DMS153 (cell line): ENCODE results near the gene IRX2.

Experiments
- DNase-seq: peaks from one replicate; lab custom pipeline; 2025; lab: John Stamatoyannopoulos, UW

The IRX2 gene

DNA sequence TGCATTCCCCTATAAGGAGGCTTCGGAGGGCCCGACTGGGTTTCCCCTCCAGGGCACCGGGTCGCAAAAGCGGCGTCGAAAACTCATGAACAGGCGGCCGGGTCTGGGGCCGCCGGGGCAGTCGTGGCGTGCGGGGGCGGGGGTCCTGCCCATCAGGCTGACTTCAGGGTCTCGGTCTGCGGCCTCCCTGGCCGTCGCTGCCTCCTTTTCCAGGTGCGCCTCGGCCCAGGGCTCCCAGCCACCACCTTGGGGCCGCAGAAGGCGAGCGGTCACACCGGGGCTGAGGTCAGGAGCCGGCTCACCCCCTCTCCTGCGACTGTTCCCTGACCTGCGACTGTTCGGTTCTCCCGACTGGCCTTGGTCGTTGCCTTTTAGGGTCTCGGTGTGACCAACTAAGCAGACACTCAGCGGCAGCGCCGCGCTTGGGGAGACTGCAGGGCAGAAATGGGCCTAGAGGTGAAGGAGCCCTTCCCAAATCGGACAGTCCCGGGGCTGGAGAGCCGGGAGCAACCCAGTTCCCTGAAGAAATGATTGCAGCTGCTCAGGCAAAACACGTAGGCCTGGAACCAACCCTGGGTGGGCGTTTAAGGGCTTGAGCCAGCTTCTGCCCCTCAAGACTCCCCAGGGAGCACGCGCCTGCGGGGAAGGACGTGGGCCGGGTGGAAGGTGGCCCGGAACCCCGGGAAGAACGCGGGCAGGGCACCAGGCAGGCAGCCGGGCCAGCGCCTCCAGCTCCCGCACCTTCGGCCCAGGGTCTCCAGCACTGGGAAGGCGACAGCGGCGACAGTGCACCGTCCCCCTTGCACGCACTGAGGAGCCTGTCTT, 11.2 kb downstream of the IRX2 start:
- no peak for DNase-seq

DNA sequence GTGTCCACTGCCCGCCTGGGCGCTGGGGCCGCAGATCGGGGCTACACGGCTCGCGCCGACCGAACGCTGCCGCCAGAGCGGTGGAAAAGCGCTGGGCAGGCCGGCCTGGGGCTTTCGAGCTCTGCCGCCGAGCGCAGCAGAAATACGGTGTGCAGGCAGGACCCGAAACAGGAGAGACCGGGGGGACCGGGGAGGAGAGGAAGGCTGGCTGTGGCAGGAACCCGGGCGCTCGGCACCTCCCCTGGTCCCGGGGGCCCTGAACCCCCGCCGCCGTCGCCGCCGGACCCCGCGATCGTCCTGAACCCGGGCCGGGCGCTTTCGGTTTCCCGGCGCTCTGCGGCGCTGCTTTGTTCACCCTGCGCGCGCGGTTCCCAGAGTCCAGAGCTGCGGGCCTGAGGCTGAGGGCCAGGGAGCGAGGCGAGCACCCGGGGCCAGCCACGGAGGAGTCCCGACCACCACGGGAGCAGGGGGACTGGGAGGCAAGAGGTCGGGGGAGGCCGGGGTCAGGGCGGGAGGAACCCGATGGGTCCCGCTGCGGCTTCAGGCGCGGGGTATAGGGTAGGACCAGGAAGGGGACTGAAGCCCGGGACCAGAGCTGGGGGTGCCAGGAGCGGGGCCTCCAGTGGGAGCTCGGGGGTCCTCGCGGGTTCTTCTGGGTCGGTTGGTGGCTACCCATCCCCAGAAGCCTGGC, 12.0 kb downstream of the IRX2 start:
- no peak for DNase-seq

DNA sequence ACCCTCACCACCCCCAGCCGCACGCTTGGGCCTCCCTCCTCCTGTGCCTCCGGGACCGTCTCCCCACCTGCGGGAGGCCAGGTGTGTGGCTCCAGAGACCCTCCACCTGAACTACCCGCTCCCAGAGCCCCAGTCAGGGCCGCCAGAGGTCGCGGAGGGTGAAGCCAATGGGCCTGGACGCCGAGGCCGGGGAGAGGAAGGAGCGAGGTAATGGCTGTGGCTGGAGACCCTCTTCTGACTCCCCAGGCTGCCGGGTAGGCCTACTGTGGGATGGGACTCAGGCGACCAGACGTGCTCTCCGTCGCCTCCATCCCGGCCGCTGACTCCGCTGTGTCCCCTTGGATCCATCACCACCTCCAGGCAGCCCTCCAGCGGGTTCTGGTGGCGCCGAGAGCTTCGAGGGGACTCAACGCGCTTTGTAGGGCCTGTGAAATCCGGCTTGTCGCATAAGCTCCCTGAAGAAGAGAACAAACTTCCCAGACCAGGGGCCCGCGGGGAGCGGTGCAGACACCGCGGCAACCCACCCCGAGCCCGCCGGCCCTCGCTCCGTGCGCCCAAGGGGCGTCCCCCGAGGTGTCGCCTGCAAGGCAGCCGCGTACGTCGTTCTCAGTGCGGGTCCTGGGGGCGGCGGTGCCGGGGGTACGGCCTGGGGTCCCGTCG, 12.6 kb downstream of the IRX2 start:
- no peak for DNase-seq

DNA sequence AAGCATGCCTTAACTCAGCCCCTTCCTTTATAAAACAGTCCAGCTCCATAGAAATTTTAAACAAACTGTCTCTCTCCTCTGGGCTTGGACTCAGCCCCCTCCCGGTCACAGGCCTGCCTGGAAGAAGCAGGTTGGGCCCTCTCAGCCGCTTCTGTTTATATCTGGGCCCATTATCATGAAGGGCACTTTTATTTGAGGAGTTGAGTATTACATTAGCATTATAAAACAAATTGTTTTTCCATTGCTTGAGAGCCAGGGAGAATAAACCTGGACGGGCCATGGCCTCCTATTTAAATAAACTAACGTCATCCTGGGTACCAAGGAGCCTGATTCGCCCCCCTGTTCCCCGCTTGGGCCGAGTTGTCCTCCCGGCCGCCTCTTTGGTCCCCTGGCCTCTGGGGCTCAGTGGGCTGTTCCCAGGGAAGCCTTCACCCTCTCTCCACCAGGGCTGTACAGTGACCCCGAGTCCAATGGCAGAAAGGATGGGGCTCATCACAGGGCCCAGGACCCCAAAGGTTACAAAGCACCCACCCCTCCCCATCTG, 13.2 kb downstream of the IRX2 start:
- DNase-seq = peak; percentile 92

DNA sequence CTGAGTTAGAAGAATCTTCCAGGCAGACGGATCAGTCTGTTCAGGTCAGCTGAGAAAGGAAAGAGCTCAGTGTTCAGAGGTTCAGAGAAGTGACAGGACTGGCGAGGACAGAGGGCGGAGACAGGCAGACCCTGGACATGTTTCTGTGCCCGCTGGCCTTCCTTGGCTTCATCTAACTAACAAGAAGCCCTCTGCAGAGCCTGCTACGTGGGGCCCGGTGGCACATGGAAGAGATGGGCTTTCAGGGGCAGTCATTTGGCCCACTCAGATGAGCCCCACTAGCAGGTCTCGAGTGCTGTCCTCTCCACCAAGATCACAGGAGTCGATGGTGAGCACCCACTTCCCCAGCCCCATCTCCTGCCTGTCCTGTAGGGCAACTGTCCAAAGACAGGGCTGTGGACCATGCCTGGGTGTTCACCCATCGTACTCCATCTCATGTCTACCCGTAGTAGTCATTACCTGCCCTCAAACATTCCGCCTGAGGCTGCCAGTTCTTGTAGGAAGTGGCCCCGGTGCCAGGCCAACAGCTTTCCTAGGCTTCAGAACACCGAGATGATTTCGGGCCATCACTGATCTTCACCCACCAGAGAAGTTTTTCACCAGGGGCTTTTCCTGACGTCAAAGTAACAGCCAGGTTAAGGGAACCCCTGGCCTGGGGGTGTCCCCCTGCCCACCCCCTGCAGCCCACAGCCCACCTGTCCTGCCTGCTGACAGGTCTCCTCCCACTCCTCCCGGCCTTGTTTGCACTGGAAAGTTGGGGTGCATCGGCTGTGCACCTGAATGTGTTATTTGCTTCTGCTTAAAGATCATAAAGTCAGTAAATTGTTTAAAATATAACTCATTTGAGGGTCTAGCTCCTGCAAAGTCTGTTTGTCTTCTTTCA, 14.0 kb downstream of the IRX2 start:
- no peak for DNase-seq

DNA sequence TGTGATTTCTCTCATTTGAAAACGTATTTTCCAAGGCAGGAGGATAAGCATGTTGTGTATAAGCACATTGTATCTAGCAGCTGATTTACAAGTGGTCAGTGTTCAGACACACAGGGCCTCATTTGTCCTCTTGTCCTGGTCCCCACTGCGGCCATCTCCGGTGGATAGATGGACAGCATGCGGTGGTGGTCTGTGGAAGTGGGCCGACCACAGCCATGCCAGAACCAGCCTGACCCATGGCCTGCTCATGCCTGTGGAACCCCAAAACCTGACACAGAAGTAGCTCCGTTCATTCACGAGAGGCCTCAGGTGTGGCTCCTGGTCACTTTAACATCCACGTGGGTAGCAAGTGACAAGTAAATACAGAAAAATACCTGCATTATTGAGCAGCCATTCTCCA, 14.6 kb downstream of the IRX2 start:
- no peak for DNase-seq

DNA sequence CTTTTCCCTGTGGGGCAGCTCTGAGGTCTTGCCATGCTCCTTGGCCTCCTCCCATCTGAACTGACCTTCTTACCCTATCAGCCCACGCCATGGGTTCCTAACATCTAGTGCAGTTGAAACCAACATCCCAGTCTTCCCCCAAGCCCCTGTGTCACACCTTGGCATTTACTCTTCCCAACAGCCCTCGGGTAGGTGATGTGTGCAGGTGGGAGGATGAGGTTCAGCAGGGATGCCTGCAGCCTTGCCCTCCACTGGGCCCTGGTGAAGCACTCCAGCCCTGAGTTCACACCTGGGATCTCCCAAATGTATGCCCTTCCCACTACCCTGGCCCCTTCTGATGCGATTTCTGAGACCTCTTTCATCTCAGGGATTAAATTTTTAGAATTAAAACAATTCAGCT, 15.5 kb downstream of the IRX2 start:
- DNase-seq = no peak

DNA sequence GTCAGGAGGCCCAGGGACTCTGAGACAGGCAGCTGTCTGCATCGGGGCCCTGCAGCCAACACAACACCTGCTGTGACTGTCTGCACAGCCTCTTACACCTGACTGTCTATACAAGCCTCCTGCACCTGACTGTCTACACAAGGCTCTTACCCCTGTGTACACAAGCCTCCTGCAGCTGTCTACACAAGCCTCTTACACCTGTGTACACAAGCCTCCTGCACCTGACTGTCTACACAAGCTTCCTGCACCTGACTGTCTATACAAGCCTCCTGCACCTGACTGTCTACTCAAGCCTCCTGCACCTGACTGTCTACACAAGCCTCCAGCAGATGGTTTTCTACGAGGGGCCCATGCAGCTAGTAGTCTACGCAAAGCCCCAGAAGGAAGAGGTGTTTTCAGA, 18.6 kb downstream of the IRX2 start:
- DNase-seq = peak; percentile 100

DNA sequence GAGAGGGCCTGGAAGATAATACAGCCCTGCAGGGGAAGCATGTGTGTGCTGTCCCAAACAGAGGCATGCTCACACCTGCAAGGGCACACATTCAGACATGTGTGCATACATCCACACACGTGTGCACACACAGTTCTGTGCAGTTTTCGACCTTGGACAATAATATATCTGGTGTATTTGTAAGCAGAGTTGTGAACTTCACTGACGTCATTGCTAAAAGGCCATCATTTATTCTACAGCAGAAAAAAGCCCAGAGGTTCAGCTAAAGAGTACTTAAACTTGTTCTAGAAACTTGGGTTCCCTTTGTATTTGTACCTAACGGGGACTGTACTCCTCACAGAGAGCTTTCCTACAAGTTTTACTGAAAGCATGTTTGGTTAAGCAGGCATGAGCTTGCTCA, 19.5 kb downstream of the IRX2 start:
- DNase-seq = no peak

DNA sequence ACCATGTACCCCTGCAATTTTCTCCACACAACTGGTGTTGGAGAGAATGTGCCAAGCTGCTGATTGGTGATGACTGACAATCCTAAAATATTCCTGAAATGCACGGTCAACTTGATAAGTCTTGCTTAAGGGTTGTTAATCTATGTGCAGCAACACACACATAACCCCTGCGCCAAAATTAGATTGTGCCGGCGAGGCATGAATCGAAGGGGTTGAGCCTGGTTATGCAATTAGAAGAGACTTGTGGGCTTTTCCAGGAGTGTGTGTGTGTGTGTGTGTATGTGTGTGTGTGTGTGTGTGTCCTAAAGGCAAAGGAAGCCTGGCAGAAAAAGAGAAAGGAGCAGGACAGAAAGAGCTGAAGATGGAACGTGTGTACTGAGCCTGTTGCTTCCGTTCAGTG, 22.3 kb downstream of the IRX2 start:
- DNase-seq = no peak

DNA sequence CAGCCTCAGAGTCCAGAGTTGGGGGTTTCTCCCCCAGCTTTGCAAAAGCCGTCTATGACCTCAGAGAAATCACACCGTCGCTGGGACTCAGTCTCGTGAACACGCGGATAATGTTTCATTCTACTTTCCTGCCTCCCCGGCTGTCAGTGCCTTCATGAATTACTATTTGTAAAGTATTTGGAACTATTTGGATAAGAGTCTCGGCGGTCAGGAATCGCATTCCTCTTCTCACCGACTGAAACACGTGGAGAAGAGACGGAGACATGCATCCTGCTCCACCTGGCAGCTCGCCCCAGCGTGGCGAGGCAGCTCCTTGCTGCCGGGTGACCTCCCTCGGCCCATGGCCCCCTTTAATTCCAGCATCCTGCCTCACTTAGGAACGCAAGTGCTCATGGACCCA, 23.9 kb downstream of the IRX2 start:
- no peak for DNase-seq

DNA sequence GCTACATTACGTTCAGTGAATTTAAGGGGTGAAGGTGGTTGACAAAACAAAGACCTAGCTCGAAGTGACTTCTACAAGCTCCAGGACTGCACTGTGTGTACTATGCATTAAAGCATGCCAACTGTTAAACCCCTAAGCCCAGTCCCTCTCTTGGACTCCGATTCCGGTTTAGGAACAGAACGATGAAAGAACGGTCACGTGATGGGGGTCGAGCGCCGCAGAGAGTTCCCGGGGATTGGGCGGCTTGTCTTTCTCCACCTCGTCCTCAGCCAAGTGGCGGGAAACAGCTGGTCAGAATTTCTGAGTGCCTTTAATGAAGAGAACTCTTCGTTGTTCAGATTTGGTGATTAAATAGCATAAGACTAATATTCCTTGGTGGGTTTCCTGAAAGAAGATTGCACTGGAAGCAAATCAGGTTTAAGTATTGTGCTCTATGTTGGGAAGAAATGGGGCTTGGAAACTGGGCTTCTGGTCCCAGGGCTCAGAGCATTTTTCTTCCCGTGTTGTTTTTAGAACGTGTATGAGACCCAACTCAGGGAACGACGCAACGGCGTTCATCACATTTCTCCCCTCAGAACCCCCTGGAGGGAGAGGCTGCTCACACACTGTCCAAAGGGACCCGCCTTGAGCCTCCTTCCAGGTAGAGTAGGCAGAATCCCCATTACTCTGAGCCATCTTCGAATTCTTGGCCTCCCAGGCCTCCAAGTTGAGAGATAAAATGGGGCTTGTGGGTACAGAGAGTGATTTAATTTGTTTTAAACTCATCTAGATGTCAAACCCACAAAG, 25.3 kb downstream of the IRX2 start:
- no peak for DNase-seq

DNA sequence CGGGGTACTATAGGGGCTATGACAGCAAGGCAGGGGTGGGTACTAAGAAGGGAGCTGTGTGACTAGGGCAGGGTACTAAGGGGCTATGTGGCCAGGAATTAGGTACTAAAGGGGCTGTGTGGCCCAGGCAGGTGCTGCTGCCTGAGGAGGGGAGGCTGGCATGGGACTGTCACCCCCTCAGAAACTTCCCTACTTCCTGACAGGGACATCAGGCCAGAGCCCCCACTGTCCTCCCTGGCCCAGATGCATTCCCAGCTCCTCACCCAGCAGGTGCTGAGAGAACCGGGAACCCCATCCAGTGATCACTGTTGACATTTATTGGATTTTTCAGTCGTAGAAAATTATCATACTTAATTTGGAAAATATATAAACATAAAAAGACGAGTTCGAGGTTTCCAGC, 26.6 kb downstream of the IRX2 start:
- DNase-seq = no peak

DNA sequence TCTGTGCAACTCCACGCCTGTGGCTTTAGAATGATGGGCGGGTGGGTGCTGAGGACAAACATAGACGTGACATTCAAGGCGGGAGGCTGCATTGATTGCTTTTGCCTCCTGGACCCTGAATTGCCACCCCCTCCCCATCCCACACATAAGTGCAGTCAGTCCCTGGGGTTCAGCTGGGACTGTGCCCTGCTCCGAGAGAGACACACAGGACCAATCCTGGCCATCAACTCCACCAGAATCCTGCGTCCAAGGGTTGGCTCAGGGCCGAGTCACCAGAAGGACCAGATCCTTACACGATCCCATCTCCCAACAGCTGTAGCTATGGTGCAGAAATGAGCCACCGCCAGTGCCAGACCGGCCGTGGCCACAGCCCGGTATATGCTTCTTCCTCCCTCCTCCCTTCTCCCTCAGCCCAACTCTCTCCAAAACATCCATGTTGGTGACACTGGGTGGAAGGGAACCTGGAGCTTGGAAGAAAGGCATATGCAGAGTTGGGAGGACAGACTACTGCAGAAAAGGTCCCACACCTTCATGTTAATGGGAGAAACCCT, 27.4 kb downstream of the IRX2 start:
- DNase-seq = no peak

DNA sequence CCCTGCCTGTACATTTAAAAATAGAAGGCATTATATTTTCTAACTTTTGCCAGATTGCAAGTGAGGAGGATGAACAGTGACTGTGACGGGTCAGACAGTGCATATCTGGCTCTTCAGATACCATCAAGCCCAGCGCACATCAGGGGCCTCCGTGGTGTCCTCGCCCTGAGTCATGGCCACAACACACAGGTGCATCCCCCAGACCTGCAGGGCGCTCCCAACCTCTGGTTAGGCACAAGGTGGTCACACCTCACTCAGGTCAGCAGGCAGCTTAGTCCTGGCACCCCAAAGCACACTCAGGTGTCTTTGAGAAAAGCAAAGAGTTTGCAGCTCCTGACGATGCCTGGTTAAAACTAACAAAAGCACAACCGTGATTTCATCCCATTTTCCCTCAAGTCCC, 28.6 kb downstream of the IRX2 start:
- no peak for DNase-seq

DNA sequence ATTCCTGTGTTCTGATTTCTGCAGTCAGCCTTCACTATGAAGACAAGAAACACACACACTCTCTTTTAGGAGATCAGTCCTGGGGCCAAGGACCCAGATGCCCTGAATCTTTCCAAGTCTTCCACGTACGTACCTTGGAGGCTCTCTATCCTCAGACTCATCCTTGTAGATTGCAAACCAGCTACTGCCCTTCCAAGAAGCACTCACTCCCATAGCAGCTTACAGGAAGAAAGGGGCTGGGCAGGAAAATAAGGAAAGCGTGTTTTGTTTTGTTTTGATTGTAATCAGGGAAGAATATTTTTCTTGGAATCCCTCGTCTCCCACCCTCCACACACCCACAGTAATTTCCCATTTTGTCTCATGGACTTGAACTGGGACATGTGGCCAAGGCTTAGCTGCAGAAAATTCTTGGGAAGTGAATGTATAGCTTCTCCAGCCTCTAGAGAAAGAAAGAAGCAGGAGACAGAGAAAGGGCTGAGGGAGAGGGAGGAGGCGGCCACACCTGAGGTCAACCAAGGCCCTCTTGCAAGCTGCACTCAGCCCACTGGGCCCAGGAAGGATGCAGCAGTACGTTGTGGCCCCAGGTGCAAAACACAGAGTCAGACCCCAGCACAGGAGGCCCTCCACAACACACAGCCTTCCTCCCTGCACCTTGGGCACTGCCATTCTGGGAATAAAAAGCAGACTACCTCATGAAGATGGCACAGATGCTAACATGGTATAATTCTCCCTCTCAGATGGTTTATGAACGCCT, 29.9 kb downstream of the IRX2 start:
- DNase-seq = no peak

DNA sequence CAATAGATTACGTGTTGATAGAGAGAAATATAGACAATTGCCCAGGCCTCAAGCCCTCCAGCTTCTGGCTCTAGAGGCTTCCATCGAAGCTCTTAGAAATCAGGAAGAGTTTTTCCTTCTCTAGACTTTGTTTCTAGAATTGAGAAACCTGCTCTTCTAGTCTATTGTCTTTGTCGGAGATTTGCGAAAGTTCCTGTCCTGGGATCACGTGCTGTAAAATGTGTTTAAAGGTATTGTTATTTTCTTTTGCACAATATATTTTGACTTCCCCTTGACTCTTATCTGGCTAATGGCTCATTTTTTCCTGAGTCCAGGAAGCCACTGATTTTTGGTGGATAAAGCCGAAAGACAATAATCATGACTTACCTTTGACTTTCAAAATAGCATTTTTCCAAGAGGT, 32.1 kb downstream of the IRX2 start:
- no peak for DNase-seq

DNA sequence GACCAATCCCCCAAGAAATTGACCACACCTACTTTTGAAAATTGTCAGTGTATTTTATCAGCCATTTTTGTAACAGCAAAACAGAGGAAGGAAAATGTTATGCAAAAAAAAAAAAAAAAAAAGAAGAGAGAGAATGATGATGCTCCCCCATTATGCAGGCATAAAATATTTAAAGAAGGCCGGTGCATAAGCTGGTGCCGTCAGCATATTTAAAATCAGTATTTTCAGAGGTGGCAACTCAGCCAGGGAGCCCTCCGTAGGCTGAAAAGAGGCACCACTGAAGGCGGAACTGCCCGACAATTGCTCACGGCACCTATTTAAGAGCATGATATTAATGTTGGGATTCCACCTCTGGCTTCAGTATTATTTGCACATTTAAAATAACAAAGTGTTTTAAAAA, 33.4 kb downstream of the IRX2 start:
- DNase-seq = no peak

DNA sequence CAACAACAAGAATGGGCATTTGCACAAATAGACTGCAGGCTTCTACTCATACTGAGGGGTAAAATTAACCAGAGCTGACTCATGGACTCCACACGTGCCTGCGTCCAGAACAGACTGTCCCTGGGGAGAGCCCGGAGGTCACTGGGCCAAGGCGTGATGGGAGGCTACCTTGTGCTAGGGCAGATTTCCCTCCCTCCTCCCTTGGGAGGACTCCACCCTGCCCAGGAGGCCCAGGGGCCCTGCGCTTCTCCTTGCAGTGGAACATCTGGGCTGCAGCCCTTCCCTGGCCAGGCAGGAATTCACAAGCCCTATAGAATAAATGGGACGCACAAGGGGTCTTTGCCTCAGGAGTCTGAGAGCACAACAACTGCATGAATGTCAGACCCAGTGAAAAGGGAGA, 35.6 kb downstream of the IRX2 start:
- DNase-seq = no peak

DNA sequence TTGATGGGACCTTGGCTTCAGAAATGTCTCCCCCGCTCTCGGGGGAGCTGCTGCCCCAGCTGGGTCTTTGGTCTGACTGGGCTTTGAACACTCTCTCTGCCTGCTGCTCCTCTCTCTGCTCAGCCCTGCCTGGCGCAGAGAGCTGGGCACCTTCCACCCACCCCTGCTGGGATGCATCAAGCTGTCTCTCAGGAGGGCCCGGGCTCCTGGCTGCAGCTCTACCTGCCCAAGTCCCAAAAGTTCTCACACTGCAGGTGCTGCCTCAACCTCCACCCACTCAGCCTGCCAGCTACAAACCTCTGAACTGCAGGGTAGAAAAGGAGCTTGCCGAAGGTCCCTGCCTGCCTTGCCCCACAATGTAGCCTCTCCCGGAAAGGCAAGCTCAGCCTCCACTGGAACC, 36.7 kb downstream of the IRX2 start:
- no peak for DNase-seq
